ENCODE measurements around the gene OSBPL7.

Gene OSBPL7

GRCh38 chr17:47760409-47761140, 61.0 kb downstream of the OSBPL7 start:
- Histone ChIP-seq H3K27ac (ENCODE audit: extremely low read depth, low read depth, low read length) (no peak overlapping the region), H3K4me1 (ENCODE audit: control insufficient read depth, insufficient read depth, low read length) (no peaks in the 10 kb centered on the region), H3K4me3 (ENCODE audit: low read depth, low read length) (no peak overlapping the region), H3K9me3 (ENCODE audit: control insufficient read depth, insufficient read depth, low read depth, low read length) (no peaks in the 10 kb centered on the region; the same call in 1 of the 2 replicates), H3K36me3 (ENCODE audit: control insufficient read depth in 2 of 2, insufficient read depth in 1 of 2, low read length in 2 of 2) (no peaks in the 10 kb centered on the region; a peak in 1 of 3 replicates)
- ChIA-PET CTCF (interaction anchor here (0.6 to 1.3 kb wide), 3 partner anchors 8 to 63 kb away, joined by 3 to 4 read pairs (median 3); no protein-coding TSS in a partner anchor), POLR2A (no interaction called here)
- TF ChIP-seq ZFP3 (tag by site-specific recombination; IDR thresholded peaks at IDR 0.05; ENCODE audit: low read depth) (no peak), ZNF24 (tag by site-specific recombination; IDR thresholded peaks at IDR 0.05) (no peak), ZNF112 (tag by site-specific recombination; IDR thresholded peaks at IDR 0.05) (no peak), KLF7 (tag by site-specific recombination; IDR thresholded peaks at IDR 0.05; ENCODE audit: borderline replicate concordance) (no peak), ZNF16 (tag by site-specific recombination; IDR thresholded peaks at IDR 0.05; ENCODE audit: low read depth) (no peak), TRIM28 (IDR thresholded peaks at IDR 0.05; ENCODE audit: borderline replicate concordance, low read length) (peak; percentile 94), ZNF529 (tag by site-specific recombination; IDR thresholded peaks at IDR 0.05; ENCODE audit: insufficient replicate concordance) (peak; percentile 89), ZNF600 (tag by site-specific recombination; IDR thresholded peaks at IDR 0.05) (no peak), ZNF23 (tag by site-specific recombination; IDR thresholded peaks at IDR 0.05; ENCODE audit: borderline replicate concordance) (no peak), GLIS2 (tag by site-specific recombination; IDR thresholded peaks at IDR 0.05) (no peak), MYNN (tag by site-specific recombination; IDR thresholded peaks at IDR 0.05; ENCODE audit: borderline replicate concordance) (no peak), ZNF560 (tag by site-specific recombination; IDR thresholded peaks at IDR 0.05; ENCODE audit: borderline replicate concordance) (no peak), ZNF514 (tag by site-specific recombination; IDR thresholded peaks at IDR 0.05) (no peak), ZNF404 (tag by site-specific recombination; IDR thresholded peaks at IDR 0.05) (no peak), ZNF169 (tag by site-specific recombination; IDR thresholded peaks at IDR 0.05) (no peak), ZNF416 (tag by site-specific recombination; IDR thresholded peaks at IDR 0.05) (no peak), ZNF26 (tag by site-specific recombination; IDR thresholded peaks at IDR 0.05) (no peak), ZBTB21 (tag by site-specific recombination; IDR thresholded peaks at IDR 0.05) (no peak), ZNF621 (tag by site-specific recombination; IDR thresholded peaks at IDR 0.05) (no peak), SETDB1 (IDR thresholded peaks at IDR 0.05; ENCODE audit: insufficient read length, low read length) (peak; percentile 99), ZNF335 (tag by site-specific recombination; conservative IDR thresholded peaks at IDR 0.05) (no peak), ZNF138 (tag by site-specific recombination; IDR thresholded peaks at IDR 0.05; ENCODE audit: borderline replicate concordance) (no peak)
- TF ChIP-seq, protein P1, sequence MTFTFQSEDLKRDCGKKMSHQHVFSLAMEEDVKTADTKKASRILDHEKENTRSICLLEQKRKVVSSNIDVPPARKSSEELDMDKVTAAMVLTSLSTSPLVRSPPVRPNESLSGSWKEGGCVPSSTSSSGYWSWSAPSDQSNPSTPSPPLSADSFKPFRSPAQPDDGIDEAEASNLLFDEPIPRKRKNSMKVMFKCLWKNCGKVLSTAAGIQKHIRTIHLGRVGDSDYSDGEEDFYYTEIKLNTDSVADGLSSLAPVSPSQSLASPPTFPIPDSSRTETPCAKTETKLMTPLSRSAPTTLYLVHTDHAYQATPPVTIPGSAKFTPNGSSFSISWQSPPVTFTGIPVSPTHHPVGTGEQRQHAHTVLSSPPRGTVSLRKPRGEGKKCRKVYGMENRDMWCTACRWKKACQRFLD (tag by site-specific recombination; IDR thresholded peaks at IDR 0.05): no peak

DNA sequence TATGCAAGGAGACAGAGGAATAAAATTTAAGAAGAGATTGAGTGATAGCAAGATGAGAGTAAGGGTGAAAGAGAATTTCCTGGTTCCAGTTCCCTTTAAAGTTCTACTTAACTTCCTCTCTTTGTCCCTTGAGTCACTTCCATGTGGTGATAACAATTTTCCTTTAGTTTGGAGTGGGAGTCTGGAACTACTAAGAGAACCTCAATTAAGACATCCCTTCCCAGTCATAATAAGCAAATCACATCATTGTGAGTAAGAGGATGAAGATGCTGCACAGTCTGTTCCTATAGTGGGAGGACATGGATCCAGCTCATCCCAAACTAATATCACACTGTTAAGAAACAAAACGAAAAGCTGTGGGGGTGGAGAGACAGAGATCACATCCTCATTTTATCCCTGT, 64.2 kb downstream of the OSBPL7 start:
- POLR2A ChIA-PET: no interaction called here
- CTCF ChIA-PET: interaction anchor here (1.0 to 1.2 kb wide), 2 partner anchors 14 to 15 kb away, joined by 3 to 4 read pairs; no protein-coding TSS in a partner anchor
- no peak overlapping the region for H3K4me3 ChIP-seq (ENCODE audit: low read depth, low read length)
- H3K9me3 ChIP-seq (ENCODE audit: control insufficient read depth, insufficient read depth, low read depth, low read length): no peaks in the 10 kb centered on the region
- no peak overlapping the region for H3K27ac ChIP-seq (ENCODE audit: extremely low read depth, low read depth, low read length)
- H3K4me1 ChIP-seq (ENCODE audit: control insufficient read depth, insufficient read depth, low read length): no peaks in the 10 kb centered on the region
- no peaks in the 10 kb centered on the region for H3K36me3 ChIP-seq (ENCODE audit: control insufficient read depth in 2 of 2, insufficient read depth in 1 of 2, low read length in 2 of 2)
- no peak for TF ChIP-seq SP7 (tag by site-specific recombination; IDR thresholded peaks at IDR 0.05)
- TF ChIP-seq ZNF10 (tag by site-specific recombination; IDR thresholded peaks at IDR 0.05): no peak
- TF ChIP-seq ZNF133 (tag by site-specific recombination; IDR thresholded peaks at IDR 0.05): no peak
- no peak for TF ChIP-seq KLF16 (tag by site-specific recombination; IDR thresholded peaks at IDR 0.05)
- no peak for TF ChIP-seq ZNF629 (tag by site-specific recombination; IDR thresholded peaks at IDR 0.05)
- TF ChIP-seq MEIS1 (CRISPR knock-in tag; IDR thresholded peaks at IDR 0.05; ENCODE audit: borderline replicate concordance): no peak
- TF ChIP-seq ZNF16 (tag by site-specific recombination; IDR thresholded peaks at IDR 0.05; ENCODE audit: low read depth): no peak
- TF ChIP-seq, protein P2, sequence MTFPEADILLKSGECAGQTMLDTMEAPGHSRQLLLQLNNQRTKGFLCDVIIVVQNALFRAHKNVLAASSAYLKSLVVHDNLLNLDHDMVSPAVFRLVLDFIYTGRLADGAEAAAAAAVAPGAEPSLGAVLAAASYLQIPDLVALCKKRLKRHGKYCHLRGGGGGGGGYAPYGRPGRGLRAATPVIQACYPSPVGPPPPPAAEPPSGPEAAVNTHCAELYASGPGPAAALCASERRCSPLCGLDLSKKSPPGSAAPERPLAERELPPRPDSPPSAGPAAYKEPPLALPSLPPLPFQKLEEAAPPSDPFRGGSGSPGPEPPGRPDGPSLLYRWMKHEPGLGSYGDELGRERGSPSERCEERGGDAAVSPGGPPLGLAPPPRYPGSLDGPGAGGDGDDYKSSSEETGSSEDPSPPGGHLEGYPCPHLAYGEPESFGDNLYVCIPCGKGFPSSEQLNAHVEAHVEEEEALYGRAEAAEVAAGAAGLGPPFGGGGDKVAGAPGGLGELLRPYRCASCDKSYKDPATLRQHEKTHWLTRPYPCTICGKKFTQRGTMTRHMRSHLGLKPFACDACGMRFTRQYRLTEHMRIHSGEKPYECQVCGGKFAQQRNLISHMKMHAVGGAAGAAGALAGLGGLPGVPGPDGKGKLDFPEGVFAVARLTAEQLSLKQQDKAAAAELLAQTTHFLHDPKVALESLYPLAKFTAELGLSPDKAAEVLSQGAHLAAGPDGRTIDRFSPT (tag by site-specific recombination; IDR thresholded peaks at IDR 0.05): no peak
- no peak for TF ChIP-seq ZNF626 (tag by site-specific recombination; IDR thresholded peaks at IDR 0.05)
- TF ChIP-seq ZNF221 (tag by site-specific recombination; IDR thresholded peaks at IDR 0.05; ENCODE audit: borderline replicate concordance): no peak
- no peak for TF ChIP-seq ZNF223 (tag by site-specific recombination; IDR thresholded peaks at IDR 0.05)
- TF ChIP-seq ZNF768 (tag by site-specific recombination; IDR thresholded peaks at IDR 0.05): no peak

All from HEK293 (cell line).